Left ventricle myocardium inferior (tissue), 1 donor: ENCODE results near the gene LAPTM5. TPM values are rescaled to one million over a fixed set of nuclear protein-coding genes. Genes with fewer than 3 reads are reported as not detected.

Experiments
- DNase-seq: peaks from one replicate; pipeline ENCODE4 v3.0.0-alpha.2; 2020
- H3K27ac ChIP-seq: fragments of 200-600 bp; replicated peaks from 2 replicates; pipeline ENCODE4 v1.8.0; 2021
- H3K27me3 ChIP-seq: fragments of 200-600 bp; 2 replicates; pipeline ENCODE4 v1.8.0; 2021; ENCODE audit warnings: low read depth
- H3K36me3 ChIP-seq: fragments of 200-600 bp; 2 replicates; pipeline ENCODE4 v1.8.0; 2021
- H3K4me1 ChIP-seq: fragments of 200-600 bp; 2 replicates; pipeline ENCODE4 v1.8.0; 2021
- H3K4me3 ChIP-seq: fragments of 200-600 bp; 2 replicates; pipeline ENCODE4 v1.8.0; 2021; ENCODE audit warnings: mild to moderate bottlenecking, moderate library complexity
- H3K9me3 ChIP-seq: fragments of 200-600 bp; replicated peaks from 2 replicates; pipeline ENCODE4 v1.8.0; 2021
- intact Hi-C: fragments of 100-400 bp; cut with micrococcal nuclease; formaldehyde crosslinking; loops from one replicate; pipeline ENCODE4 v1.11.0; 2022
- total RNA-seq: library from RNA; stranded (reverse); fragmentation: NEBNext Ultra II Directional; extraction: Animal tissue kit (Norgen Biotek cat#: 25700); gene quantifications from one replicate; pipeline ENCODE4 v1.2.1, GENCODE V29; 2021
- TF ChIP-seq, protein P1 (sequence below): fragments of 200-600 bp; IDR thresholded peaks from 2 replicates; pipeline ENCODE4 v1.8.0; 2021; ENCODE audit warnings: antibody characterized with exemption, mild to moderate bottlenecking, borderline replicate concordance
- donor health status: DM: no; HTN: yes; CAD: no; lungs with severe emphysema.

Gene LAPTM5
- total RNA-seq, 1 donor from 2014 or later: 18.8 TPM

DNA sequence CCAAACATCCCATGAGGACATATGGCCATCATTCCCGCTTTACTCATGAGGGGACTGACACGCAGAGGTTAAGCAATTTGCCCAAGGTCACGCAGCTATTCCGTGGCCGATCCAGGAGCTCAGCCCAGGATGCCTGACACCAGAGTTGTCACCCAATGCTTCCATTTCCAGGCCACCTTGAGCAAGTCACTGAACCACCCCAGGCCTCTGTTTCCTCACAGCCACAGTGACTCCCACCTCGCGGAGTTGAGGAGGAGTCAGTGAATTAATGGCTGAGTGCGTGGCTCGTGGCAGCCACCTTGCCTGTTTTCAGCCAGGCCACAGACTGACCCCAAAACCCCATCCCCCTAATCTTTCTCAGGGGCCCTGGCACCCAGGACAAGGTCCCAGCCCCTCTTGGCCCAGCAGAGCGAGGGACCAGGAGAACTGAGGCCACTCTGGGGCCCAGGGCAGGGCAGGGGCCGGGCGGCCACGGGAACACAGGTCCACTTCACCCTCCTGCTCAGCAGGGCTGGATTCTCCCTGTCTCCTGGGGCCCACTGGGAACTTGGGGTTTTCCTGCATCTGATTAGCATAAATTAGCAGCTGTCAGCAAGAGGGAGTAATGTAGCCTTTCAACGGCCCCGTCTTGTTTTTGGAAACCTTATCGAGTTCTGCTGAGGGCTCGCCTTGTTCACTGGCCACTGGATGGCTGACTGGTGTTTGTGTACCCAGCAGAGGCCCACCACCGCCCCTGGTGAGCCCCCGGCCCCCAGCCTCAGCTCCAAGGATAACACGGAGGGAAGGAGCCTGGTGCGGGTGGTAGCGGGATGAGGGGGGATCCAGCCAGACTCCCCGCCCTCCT lies 19.7 kb upstream of the LAPTM5 start:
- Histone ChIP-seq H3K36me3 (no peaks in the 10 kb centered on the region), H3K27me3 (peaks cover 17% of the 10 kb centered on the region), H3K27ac (no peak overlapping the region), H3K4me1 (no peaks in the 10 kb centered on the region), H3K4me3 (no peak overlapping the region), H3K9me3 (no peaks in the 10 kb centered on the region)
- no peak for DNase-seq
- TF ChIP-seq, protein P1, sequence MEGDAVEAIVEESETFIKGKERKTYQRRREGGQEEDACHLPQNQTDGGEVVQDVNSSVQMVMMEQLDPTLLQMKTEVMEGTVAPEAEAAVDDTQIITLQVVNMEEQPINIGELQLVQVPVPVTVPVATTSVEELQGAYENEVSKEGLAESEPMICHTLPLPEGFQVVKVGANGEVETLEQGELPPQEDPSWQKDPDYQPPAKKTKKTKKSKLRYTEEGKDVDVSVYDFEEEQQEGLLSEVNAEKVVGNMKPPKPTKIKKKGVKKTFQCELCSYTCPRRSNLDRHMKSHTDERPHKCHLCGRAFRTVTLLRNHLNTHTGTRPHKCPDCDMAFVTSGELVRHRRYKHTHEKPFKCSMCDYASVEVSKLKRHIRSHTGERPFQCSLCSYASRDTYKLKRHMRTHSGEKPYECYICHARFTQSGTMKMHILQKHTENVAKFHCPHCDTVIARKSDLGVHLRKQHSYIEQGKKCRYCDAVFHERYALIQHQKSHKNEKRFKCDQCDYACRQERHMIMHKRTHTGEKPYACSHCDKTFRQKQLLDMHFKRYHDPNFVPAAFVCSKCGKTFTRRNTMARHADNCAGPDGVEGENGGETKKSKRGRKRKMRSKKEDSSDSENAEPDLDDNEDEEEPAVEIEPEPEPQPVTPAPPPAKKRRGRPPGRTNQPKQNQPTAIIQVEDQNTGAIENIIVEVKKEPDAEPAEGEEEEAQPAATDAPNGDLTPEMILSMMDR: no peak
- intact Hi-C loops: no loop called here

DNA sequence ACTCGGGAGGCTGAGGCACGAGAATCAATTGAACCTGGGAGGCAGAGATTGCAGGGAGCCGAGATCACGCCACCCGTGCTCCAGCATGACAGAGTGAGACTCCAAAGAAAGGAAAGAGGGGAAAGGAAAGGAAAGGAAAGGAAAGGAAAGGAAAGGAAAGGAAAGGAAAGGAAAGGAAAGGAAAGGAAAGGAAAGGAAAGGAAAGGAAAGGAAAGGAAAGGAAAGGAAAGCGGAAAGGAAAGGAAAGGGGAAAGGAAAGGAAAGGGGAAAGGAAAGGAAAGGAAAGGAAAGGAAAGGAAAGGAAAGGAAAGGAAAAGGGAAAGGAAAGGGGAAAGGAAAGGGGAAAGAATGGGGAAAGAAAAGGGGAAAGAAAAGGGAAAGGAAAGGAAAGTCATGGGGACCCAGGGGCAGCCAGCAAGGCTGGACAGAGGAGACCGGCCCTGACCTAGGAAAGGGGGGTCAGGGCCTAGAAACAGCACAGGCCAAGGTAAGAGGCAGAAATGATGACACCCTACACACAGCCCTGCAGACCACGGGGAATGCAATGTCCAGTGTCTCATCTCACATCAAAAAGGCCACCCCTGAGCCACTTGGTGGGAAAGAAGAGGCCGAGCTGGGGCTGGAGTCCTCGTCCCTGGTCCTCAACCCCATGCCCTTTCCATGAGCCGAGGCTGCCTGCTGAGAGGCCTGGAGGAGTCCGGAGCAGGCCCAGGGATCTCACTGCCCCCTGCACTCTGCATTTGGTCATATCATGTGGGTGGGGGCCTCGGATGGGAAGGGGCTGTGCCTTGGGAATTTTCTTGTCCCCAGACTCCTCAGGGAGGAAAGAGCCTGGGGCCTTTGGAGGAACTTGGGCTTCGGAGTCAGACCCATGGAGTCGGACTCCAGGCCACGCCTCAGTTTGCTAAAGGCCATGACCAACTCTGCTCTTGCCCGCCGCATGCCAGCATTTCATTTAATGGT lies 18.8 kb upstream of the LAPTM5 start:
- no peak overlapping the region for H3K4me3 ChIP-seq
- TF ChIP-seq, protein P1: no peak
- DNase-seq: no peak
- no peaks in the 10 kb centered on the region for H3K36me3 ChIP-seq
- intact Hi-C loops: no loop called here
- H3K4me1 ChIP-seq: no peaks in the 10 kb centered on the region
- no peak overlapping the region for H3K27ac ChIP-seq
- peaks cover 13% of the 10 kb centered on the region for H3K27me3 ChIP-seq
- no peaks in the 10 kb centered on the region for H3K9me3 ChIP-seq

DNA sequence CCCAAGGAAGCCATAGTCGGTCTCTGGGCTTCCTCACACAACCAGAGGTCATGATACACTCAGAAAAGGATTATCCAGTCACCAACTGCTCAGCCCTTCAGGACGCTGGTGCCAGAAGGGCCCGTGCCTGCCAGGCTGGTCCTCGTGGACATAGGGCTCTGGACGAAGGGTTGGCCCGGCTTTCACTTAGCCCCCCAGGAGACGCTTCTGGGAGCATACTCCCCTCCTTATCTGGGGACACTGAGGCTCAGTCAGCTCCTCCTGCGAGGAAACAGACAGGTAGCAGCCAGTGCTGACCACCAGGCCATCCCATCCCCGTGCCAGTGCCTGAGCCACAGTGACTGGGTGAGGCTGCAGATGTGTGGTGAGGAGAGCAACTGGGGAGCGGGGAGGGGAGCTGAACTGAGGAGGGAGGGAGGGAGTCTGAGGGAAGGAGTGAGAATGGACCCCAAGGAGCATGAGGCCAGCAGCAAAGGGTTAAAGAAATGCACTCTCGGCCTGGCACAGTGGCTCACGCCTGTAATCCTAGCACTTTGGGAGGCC lies 17.9 kb upstream of the LAPTM5 start:
- intact Hi-C loops: no loop called here
- H3K27me3 ChIP-seq: peaks cover 9% of the 10 kb centered on the region
- no peaks in the 10 kb centered on the region for H3K9me3 ChIP-seq
- H3K27ac ChIP-seq: no peak overlapping the region
- DNase-seq: no peak
- no peaks in the 10 kb centered on the region for H3K36me3 ChIP-seq
- no peaks in the 10 kb centered on the region for H3K4me1 ChIP-seq
- TF ChIP-seq, protein P1: no peak
- H3K4me3 ChIP-seq: no peak overlapping the region

DNA sequence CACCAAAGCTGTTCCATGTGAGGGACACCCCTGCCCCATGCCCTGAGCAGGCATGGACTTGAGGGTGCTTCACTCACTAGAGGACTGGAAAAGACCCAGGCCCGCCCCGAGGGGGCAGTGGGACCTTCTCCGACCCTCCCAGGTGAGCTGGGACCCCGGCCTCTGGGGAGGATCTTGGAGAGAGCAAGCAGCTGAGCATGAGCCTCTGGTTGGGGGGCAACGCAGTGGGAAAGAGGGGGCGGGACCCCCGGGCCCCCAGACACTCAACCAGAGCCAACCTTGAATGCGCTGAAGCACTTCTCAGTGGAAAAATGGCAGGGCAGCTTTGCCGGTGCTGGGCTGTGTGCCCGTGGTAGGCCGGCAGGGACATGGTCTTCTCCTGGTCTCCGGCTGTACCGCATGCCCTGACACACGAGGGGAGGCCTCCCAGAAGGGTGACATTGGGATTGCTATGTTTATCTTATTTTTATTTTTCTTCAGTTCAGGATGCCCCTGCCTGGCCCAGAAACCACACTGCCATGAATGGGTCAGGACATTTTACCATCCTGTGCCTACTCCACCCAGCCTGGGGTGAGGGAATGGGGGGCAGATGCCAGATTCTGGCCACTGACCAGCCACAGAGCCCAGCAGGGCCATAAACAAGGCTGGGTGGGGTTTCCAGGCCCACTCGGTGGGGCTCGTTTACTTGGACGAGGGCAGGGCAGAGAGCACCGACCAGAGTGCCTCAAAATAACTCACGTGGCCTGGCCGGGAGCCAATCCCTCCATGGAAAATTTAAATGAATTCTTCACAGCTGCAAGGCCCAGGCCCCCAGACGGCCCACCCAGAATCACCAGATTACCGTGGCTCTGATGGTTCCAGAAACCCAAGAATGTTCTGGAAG lies 17.2 kb upstream of the LAPTM5 start:
- DNase-seq: no peak
- H3K9me3 ChIP-seq: no peaks in the 10 kb centered on the region
- no peak overlapping the region for H3K27ac ChIP-seq
- no peaks in the 10 kb centered on the region for H3K4me1 ChIP-seq
- intact Hi-C loops: no loop called here
- TF ChIP-seq, protein P1: no peak
- no peaks in the 10 kb centered on the region for H3K36me3 ChIP-seq
- peaks cover 9% of the 10 kb centered on the region for H3K27me3 ChIP-seq
- no peak overlapping the region for H3K4me3 ChIP-seq
